HG03378 (cell line): Measurements from ENCODE around the gene ZNF622.
"Not testable (repeated sequence)": the region's sequence is repeated elsewhere in the genome, so short reads cannot be mapped to it uniquely, and the experiment has no call there.

Source experiments
- ATAC-seq: cut with Tn5 transposase; IDR thresholded peaks from one replicate; pipeline ENCODE4 v1.9.1; 2021; ENCODE audit warnings: mild to moderate bottlenecking, moderate library complexity; ENCODE audit not compliant: unreplicated experiment

ZNF622 gene

DNA sequence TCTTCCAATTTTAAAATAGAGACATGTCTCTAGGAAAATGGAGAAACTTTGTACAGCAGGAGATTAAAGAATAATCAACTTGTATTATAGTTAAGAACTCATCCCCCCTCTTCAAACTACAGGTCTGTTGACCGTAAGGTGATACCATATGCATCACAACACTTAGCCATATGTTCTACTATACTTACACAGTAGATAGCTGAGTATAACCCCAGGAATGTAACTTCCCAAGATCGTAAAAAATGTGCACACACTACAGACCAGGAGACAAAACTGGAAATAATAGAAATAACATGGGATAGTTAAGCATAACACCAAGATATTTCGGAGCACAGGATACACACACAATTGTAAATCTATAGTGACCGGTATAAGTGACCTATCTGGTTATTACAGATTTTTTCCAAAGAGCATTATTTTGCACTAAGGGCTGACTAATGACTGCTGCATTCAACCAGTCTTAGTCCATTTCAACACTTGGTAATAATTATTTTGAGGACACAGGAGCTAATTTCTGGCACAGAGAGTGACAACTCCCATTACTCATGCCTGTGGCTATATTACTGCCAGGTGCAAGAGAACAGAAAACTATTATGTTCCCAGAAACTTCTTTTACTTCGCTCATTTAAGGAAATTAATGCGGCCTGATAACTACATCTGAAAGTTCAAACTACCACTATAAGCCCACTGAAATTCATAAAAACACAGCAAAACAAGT is 15.4 kb upstream of the ZNF622 start:
- no peak for ATAC-seq

DNA sequence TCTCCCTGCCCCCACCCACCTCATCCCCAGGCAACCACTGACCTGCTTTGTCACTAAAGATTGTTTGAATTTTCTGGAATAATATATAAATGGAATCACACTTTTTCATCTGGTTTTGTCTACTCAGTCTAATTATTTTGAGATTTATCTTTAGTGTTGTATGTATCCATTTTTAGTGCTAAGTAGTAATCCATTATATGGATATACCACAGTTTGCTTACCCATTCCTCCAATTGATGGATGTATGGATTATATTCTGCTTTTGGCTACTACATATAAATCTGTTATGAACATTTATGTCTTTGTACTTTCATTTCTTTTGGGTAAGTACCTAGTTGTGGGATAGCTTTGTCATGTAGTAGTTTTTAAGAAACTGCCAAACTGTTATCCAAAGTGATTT is 14.5 kb upstream of the ZNF622 start:
- no peak for ATAC-seq

DNA sequence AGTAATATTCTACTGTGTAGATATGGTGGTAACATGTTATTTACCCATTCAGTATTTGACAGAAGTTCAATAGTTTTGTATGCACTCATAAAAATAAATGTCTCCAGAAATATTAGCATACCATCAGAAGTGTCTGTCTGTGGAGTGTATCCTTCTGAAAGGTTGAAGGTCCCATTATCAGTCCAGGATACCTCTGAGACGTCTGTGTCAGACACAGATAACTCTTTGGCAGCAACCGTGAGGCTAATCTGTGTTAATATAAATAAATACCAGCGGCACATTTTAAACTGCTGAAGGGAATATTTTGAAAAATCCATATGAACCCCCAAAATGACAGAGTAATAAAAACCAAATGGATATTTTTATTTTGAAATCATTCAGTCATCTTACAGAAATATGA is 11.9 kb upstream of the ZNF622 start:
- no peak for ATAC-seq

DNA sequence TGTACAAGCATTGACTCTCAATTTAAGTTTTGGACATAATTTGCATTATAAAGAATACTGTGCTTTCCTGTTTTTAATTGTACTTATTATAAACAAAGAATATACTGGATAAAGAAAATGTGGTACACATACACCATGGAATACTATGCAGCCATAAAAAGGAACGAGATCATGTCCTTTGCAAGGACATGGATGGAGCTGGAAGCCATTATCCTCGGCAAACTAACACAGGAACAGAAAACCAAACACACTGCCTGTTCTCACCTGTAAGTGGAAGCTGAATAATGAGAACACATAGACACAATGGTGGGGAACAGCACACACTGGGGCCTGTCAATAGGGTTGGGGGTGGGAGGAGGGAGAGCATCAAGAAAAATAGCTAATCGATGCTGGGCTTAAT is 10.8 kb upstream of the ZNF622 start:
- not testable (repeated sequence) for ATAC-seq

DNA sequence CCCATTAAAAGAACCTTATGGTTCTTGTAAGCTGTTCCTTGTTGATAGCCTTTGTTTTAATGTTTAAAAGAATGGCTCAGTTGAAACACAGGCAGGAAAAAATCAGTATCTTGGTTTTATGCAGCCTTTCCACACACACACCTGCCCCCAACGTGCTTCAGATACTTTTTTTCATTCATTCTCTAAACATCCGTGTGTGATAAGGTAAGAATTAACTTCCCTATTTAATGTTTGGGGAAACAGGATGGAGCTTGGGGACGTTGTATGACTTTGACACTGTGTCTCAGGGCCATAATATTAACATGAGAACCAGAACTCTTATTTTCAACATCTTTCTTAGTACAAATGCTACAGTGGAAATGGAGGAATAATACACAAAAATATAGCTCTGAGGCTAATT is 5.8 kb upstream of the ZNF622 start:
- ATAC-seq, result no peak

DNA sequence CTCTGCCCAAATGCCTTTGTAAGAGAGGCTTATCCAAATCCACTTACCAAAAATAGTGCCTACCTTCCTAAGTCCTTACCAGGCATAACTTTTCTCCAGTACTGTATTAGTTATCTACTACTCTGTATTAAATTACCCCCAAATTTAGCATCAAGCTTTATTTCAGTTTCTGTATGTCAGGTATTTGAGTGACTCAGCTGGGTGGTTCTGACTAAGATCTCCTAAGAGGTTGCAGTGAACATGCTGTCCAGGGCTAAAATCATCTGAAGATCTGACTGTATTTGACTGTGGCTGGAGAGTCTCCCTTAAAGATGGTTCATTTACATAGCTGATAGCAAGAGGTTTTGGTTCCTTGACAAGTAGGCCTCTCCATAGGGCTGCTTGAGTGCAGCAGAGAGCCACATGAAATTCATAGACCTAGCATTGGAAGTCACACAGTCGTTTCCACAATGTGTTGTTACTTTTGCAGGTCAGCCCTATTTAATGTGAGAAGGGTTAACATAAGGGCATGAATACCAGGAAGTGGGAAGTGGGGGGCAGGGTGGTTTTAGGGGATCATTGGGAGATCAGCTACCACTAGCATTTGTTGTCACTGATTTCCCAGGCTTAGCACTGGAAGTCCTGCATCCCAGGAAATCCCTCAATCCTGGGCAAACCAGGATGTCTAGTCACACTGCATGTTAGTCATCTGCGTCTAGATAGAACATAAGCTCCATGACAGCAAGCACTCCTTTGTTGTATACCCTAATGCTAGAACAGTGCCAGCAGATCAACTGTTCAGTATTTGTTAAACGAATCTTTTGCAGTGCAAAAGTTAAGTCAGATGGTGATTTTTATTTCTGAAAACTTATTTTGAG is 2.0 kb upstream of the ZNF622 start:
- ATAC-seq, result peak; percentile 87

DNA sequence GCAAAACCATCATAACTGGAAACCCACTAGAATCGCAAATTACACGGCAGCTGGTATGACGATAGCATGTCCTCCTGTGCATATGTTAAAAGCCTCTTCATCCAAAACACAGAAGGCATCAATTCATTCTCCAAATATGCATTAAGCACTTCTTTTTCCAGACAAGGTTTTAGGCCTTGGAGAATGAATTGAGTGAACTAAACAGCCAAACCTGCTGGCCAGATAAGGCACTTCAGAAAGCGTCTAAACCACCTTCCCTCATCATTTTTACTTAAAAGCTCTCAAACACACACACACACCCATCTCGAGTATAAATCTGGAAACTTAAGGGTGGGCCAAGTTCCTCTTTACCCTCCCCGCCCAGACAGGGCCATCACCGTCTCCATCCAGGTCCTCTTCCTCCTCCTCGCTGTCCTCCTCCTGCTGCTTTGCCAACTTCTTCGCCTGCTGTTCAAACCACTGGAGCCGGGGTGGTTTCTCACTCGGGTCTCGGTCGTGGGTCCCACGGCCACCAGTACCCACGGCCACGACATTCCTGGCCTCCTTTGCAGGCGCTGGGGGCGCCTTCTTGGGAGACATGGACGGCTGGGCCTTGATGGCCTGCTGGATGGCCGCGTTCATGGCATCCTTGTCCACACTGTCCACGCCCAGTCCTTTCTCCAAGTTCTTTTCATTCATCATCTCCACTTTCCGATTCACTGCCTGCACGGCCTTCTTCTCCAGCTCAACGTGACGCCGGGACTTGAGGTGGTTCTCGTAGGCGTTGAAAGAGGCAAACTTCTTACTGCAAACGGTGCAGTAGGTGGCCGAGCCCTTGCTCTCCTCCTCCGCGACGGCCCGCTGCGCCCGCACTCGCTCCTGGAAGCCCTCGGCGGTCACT is 696 bp downstream of the ZNF622 start:
- no peak for ATAC-seq

DNA sequence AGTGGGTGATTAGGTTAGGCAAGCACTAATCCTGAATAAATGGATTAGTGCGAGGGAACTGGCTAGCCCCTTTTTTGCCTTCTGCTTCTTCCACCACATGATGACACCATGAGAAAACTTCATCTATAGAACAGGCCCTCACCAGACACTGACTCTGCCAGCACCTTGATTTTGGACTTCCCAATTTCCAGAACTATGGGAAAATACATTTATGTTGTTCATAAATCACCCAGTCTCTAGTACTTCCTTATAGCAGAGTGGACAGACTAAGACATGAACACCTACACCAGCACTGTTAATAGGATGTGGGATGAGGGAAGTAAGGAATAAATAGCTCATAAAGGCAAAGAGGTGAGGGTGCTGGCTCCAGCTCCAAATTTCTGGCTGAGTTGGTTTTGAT is 1.4 kb downstream of the ZNF622 start:
- no peak for ATAC-seq

DNA sequence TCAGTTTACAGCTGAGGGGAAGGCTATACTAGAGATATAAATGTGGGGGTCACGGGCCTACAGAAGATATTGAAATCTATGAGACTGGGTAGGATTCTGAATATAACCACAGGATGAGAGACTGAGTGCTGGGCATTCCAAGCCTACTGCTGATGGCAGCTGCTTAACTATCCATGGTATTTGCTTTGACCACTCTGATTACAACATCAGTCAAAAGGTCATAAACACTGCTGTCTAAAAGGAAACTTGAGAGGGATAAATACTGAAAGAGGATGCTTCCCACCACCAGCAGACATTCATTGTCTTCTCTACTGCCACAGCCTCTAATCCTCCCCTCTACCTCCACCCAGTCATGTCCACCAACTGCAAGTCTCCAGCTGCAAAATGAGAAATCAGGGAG is 3.8 kb downstream of the ZNF622 start:
- no peak for ATAC-seq

DNA sequence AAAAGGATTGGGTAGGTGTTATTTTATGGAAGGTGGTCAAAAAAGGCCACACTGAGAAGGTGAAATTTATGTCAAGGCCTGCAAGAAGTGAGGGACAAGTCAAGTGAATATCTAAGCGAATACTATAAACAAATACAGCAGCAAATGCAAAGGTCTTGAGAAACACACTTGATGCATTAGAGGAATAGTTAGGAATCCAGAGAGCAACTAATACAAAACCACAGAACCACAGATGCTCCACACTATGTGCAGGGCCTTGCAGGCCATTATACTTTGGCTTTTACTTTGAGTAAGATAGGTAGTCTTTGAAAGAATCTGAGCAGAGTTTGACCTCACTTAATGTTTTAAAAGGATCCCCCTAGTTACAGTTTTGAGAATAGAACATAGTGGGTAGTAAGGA is 4.6 kb downstream of the ZNF622 start:
- ATAC-seq, result no peak

DNA sequence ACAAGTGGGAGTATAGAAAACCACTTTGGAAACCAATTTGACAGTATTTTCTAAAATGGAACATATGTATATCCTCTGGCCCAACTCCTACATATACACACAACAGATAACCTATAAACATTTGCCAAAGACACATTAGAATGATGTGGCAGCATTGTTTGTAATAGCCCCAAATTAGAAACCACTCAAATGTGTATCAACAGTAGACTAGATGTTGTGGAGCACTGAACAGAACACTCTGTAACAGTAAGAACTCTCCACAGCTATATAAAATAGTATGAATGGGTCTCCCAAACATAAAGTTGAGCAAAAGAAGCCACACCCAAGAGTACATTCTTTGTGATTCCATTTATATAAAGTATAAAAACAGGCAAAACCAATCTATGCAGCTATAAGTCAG is 6.1 kb downstream of the ZNF622 start:
- ATAC-seq, result no peak

DNA sequence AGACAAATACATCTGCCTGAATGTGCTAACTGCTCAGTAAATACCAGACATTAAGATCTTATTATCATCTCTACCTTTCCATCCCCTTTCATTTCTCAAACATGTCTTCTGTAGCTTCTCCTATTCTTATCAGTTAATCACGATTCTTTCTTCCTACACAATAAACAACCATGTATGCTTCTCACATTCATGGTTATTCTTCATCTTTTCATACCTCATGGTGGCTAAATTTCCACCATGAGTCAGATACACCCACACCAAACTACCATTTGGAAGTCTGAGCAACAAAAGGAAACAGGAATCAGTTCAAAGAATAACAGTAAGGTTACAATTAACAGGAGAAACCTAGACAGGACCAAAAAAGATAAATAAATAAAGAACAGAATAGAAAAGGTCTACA is 7.7 kb downstream of the ZNF622 start:
- no peak for ATAC-seq

DNA sequence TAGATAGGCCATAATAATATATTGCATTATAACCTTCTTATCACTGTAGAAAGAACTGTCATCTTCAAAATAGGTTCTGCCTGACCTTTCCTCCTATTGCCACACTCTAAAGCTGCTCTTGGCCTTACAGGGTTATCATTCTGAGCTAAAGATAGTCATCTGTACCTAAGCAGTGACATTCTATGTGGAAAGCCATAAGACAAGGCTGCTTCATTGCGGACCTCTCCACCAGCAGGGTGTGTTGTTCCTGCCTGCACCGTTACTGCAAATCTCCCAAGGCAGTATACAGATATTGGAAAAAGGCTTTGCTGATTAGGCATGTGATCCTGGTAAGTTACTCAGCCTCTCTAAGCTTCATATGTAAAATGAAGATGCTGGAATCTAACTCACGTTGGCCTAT is 8.1 kb downstream of the ZNF622 start:
- ATAC-seq, result no peak

DNA sequence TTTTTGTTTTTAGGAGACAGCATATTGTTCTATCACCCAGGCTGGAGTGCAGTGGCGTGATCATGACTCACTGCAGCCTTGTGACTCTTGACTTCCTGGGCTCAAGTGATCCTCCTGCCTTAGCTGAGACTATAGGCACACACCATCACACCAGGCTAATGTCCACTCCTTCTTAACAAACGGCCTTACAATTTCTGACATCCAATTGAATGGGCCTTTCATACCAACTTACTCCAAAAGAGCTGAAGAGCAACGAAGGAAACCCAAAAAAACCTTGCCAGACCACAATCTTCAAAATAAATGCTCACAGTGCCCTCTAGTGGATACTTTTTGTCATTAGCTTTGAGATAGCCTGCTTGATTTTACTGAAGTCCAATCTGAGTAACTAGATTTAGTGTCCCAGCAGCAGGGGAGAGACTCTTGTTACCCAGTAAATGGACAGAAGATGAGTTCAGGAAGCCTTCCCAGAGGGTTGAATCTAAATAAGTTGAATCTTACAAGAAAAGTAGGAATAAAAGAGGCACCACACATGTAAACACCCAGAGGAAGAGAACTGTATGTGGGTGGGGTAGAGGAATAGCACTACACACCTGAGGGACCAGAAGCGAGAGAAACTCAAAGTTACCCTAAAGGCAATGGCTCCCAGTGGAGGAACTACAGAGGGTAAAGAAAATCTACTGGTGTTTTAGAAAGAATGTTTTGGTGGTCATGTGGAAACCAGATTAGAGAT is 9.3 kb downstream of the ZNF622 start:
- ATAC-seq, result peak; percentile 65

DNA sequence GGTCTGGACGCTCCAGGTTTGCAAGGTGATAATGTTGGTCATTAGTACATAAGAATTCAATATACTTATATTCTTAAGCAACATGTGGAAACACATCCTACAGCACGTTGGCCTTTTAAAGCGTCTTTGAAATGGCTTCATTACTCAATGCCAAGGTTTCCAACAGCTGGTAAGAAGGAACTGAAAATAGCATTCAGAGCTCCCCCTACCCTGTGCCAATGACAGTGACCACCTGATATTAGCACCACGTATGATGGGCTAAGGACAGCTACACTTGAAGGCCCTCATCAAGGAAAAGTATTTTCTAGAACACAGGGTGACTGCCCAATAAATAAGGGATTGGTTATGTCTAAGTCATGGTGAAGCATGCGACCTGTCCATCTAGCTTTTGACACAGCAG is 9.9 kb downstream of the ZNF622 start:
- no peak for ATAC-seq

DNA sequence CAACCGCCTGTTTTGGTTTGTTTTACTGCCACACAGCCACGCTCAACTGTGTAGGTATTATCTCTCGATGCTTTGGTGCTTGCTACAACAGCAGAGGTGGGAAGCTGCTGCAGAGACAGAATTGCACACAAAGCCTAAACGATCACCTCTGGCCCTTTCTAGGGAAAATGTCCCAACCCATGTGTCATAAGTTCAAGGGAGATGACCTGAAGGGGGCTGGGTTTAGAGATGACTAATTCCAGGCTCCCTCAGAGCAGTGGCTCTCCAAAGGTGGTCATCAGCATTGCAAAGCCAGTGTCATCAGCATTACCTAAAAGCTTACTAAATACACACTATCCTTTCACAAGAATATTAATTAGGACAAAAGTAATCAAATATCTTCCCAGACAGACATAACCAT is 10.9 kb downstream of the ZNF622 start:
- ATAC-seq, result no peak

DNA sequence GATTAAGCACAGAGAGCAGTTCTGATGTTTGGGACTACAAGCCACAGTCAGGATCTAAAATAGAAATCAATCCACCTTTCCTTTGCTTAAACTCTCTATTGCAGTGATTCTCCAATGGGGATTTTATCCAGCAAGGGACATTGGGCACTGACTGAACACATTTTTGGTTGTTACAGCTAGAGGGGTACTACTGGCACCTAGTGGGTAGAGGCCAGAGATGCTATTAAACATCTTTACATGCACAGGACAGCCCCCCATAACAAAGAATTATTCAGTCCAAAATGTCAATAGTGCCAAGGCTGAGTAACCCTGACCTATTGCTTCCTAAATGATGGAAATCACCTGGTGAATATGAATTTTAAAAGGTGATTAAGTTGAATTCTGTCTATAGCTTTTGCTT is 12.0 kb downstream of the ZNF622 start:
- no peak for ATAC-seq

DNA sequence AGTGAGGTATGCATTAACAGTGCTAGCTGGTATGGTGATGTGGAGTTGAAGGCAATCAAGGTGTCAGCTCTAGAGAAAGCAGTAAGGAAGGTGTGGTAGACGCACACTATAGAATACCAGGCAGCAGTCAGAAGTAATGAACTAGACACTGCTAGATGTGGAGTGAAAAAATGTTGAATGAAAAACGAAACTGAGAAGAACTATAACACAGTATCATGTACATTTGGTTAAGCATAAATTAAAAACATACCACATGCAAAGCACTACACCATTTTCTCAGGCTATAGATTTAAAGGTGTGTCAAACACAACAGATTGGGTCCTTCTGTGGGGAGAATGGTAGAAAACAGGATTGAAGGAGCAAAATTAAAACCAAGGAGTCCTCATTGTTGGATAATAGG is 15.4 kb downstream of the ZNF622 start:
- ATAC-seq, result no peak

DNA sequence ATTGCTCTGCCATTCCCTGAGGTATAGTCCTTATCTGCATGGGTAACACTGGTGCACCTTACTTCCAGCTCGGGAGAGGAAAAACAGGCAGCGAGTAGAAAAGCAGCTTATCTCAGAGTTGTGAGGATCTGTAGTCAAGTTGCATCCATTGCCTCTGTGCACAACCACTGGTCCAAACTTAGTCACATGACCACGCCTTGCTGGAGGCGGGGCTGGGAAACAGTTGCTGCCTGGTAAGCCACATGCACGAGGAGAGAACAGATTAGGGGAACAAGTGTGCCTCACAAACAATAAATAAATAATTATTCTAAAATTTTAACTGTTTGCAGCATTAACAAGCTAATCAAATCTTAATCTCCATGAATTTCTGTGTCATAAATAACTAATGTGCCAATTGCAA is 18.6 kb downstream of the ZNF622 start:
- ATAC-seq, result no peak

DNA sequence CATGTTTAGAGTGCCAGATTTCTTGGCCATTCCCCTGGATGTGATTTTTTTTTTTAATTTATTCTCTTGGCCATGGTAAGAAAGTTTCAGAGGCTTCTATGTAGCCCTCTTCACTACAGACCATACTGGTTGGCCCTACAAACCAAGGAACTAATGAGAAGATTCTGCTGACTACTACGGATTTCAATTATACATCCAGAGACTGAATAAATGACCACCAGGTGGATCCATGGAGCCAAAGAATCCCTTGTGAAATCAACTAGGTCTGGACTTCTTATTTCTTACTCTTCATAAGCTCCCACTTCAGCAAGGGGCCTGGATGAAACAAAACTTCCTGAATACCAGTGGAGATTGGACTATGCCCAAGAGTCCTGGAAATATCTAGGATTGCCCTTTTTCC is 27.6 kb downstream of the ZNF622 start:
- no peak for ATAC-seq
